ENCODE data around the gene KCNB1.

The KCNB1 gene

DNA sequence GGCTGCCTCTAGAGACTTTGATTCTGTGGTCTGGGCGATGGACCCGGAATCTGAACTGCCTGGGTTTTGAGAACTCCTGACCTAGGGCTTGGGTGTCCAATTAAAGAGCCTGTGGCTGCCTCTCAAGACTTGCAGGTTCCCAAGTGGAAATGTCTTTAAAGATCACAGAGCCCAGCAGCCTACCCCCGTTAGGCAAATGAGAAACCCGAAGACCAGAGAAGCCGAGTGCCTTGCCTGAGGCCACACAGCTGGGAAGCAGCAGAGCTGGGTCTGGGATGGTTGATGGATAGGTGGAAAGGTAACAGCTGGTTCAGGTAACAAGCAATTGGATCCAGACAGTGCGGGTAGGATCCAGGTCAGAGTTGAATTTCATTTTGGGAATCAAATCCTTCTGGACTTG lies 25.8 kb downstream of the KCNB1 start:
- Histone ChIP-seq H3K4me2 (ENCODE audit: low read length) (no peak overlapping the region), H3K27me3 (ENCODE audit: control insufficient read depth, low read length) (peaks cover 20% of the 10 kb centered on the region), H3K79me2 (ENCODE audit: control insufficient read depth, low read length) (no peaks in the 10 kb centered on the region), H4K20me1 (ENCODE audit: control insufficient read depth, insufficient read depth, low read depth, low read length) (no peaks in the 10 kb centered on the region), H3K9me2 (replicated peaks; ENCODE audit: control insufficient read depth, low read length) (no peaks in the 10 kb centered on the region), H3K9me3 (ENCODE audit: control insufficient read depth, insufficient read depth, low read length) (no peaks in the 10 kb centered on the region), H3K27ac (ENCODE audit: low read depth, low read length) (no peak overlapping the region), H3K4me3 (ENCODE audit: low read length) (no peak overlapping the region), H3K36me3 (ENCODE audit: control insufficient read depth, low read length) (no peaks in the 10 kb centered on the region), H3K4me1 (ENCODE audit: control insufficient read depth, low read length) (no peaks in the 10 kb centered on the region), H3F3A (ENCODE audit: control insufficient read depth, insufficient read depth) (no peaks in the 10 kb centered on the region)
- TF ChIP-seq, protein P1, sequence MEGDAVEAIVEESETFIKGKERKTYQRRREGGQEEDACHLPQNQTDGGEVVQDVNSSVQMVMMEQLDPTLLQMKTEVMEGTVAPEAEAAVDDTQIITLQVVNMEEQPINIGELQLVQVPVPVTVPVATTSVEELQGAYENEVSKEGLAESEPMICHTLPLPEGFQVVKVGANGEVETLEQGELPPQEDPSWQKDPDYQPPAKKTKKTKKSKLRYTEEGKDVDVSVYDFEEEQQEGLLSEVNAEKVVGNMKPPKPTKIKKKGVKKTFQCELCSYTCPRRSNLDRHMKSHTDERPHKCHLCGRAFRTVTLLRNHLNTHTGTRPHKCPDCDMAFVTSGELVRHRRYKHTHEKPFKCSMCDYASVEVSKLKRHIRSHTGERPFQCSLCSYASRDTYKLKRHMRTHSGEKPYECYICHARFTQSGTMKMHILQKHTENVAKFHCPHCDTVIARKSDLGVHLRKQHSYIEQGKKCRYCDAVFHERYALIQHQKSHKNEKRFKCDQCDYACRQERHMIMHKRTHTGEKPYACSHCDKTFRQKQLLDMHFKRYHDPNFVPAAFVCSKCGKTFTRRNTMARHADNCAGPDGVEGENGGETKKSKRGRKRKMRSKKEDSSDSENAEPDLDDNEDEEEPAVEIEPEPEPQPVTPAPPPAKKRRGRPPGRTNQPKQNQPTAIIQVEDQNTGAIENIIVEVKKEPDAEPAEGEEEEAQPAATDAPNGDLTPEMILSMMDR (IDR thresholded peaks at IDR 0.05; ENCODE audit: low read depth, low read length, poor library complexity, severe bottlenecking) = no peak
- TF ChIP-seq EZH2phosphoT487 (IDR thresholded peaks at IDR 0.05; ENCODE audit: borderline replicate concordance, low read length) = no peak

DNA sequence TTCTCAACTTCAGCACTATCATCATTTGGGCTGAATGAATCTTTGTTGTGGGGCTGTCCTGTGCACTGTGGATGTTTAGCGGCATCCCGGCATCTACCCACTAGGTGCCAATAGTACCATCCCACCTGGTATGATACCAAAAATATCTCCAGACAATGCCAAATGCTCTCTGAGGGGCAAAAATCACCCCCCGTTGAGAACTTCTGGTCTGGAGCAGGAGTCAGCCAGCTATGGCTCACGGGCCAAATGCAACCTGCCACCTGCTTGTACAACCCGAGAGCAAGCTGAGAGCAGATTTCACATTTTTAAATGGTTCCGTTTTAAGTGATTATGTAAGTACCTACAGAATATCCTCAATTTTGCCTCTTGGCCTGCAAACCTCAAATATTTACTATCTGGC lies 26.8 kb downstream of the KCNB1 start:
- Histone ChIP-seq H3K4me2 (ENCODE audit: low read length) (no peak overlapping the region), H3K27ac (ENCODE audit: low read depth, low read length) (no peak overlapping the region), H3K4me3 (ENCODE audit: low read length) (no peak overlapping the region), H3K79me2 (ENCODE audit: control insufficient read depth, low read length) (no peaks in the 10 kb centered on the region), H3K9me3 (ENCODE audit: control insufficient read depth, insufficient read depth, low read length) (no peaks in the 10 kb centered on the region), H4K20me1 (ENCODE audit: control insufficient read depth, insufficient read depth, low read depth, low read length) (no peaks in the 10 kb centered on the region), H3K9me2 (replicated peaks; ENCODE audit: control insufficient read depth, low read length) (no peaks in the 10 kb centered on the region), H3K36me3 (ENCODE audit: control insufficient read depth, low read length) (no peaks in the 10 kb centered on the region), H3K4me1 (ENCODE audit: control insufficient read depth, low read length) (no peaks in the 10 kb centered on the region), H3K27me3 (ENCODE audit: control insufficient read depth, low read length) (peaks cover 16% of the 10 kb centered on the region), H3F3A (ENCODE audit: control insufficient read depth, insufficient read depth) (no peaks in the 10 kb centered on the region)
- TF ChIP-seq, protein P1 (IDR thresholded peaks at IDR 0.05; ENCODE audit: low read depth, low read length, poor library complexity, severe bottlenecking) = no peak
- no peak for TF ChIP-seq EZH2phosphoT487 (IDR thresholded peaks at IDR 0.05; ENCODE audit: borderline replicate concordance, low read length)

DNA sequence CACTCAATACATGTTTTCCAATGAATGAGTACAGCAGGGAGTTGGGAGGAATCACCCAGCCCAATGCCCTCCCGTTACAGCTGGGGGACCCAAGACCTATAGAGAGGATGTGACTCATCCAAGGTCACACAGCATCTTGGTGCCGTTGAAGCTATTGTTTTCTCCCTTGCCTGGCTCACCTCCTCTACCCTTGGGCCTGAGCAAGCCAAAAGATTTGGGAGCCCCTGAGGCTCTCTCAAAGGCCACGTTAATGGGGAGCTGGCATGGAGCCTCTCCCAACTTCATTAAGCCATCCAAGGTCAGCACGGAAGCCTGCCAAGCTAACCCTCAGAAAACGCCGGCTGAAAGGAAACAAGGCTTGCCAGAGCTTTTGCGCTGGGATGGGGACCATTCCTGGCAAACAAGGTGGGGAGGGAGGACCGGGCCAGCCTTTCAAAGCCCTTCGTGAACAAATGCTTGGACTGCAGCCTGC lies 30.4 kb downstream of the KCNB1 start:
- Histone ChIP-seq H3K27ac (ENCODE audit: low read depth, low read length) (no peak overlapping the region), H3K27me3 (ENCODE audit: control insufficient read depth, low read length) (no peaks in the 10 kb centered on the region), H3F3A (ENCODE audit: control insufficient read depth, insufficient read depth) (no peaks in the 10 kb centered on the region), H3K9me3 (ENCODE audit: control insufficient read depth, insufficient read depth, low read length) (no peaks in the 10 kb centered on the region), H3K79me2 (ENCODE audit: control insufficient read depth, low read length) (no peaks in the 10 kb centered on the region), H3K36me3 (ENCODE audit: control insufficient read depth, low read length) (no peaks in the 10 kb centered on the region), H4K20me1 (ENCODE audit: control insufficient read depth, insufficient read depth, low read depth, low read length) (no peaks in the 10 kb centered on the region), H3K4me3 (ENCODE audit: low read length) (no peak overlapping the region), H3K4me1 (ENCODE audit: control insufficient read depth, low read length) (no peaks in the 10 kb centered on the region), H3K4me2 (ENCODE audit: low read length) (no peak overlapping the region), H3K9me2 (replicated peaks; ENCODE audit: control insufficient read depth, low read length) (no peaks in the 10 kb centered on the region)
- TF ChIP-seq EZH2phosphoT487 (IDR thresholded peaks at IDR 0.05; ENCODE audit: borderline replicate concordance, low read length) = no peak
- TF ChIP-seq, protein P1 (IDR thresholded peaks at IDR 0.05; ENCODE audit: low read depth, low read length, poor library complexity, severe bottlenecking) = no peak

Measured in DOHH2 (cell line).